B cell (primary cell): ENCODE measurements around the gene ZNF493. TPM values are rescaled to one million over a fixed set of nuclear protein-coding genes. Genes with fewer than 3 reads are reported as not detected.

Experiments used
- ATAC-seq: fragments of 200-7000 bp; cut with Tn5 transposase; one replicate; pipeline ENCODE4 v1.10.0; 2021; ENCODE audit warnings: low read depth, mild to moderate bottlenecking, moderate number of reproducible peaks, moderate library complexity
- CTCF ChIA-PET: fragments of 350-600 bp; sonication (Branson Sonifier 250); formaldehyde crosslinking; loops from one replicate; lab custom pipeline; 2021; ENCODE audit warnings: antibody characterized with exemption, inconsistent platforms; lab: Charles Lee
- POLR2A ChIA-PET: fragments of 350-600 bp; sonication (Branson Sonifier 250); formaldehyde crosslinking; loops from one replicate; lab custom pipeline; 2021; ENCODE audit warnings: antibody characterized with exemption; lab: Charles Lee
- DNase-seq: peaks from one replicate; pipeline ENCODE4 v3.0.0; 2013
- H2AFZ ChIP-seq: 2 replicates; pipeline ENCODE4 v1.6.1; 2012; ENCODE audit warnings: mild to moderate bottlenecking, low read depth, low read length; ENCODE audit not compliant: insufficient read depth, poor library complexity, severe bottlenecking
- H3K27ac ChIP-seq, 2 donors: 1 replicate in 1 of 2; 2 replicates in 1 of 2; pipeline ENCODE4 v1.5.1; 2012 to 2013; ENCODE audit warnings: low read length in 2 of 2, mild to moderate bottlenecking in 2 of 2, moderate library complexity in 1 of 2
- H3K27me3 ChIP-seq, 4 experiments: fragments of 200-600 bp in 1 of 4; sonication (generic) in 1 of 4; replicated peaks in 1 of 4; 1 replicate in 2 of 4; 2 replicates in 2 of 4; pipeline versions ENCODE4 v1.6.1 to v1.7.0; 2013 to 2016; ENCODE audit warnings: low read length in 3 of 4, mild to moderate bottlenecking in 2 of 4, mixed read lengths in 1 of 4, moderate library complexity in 1 of 4; ENCODE audit not compliant: insufficient read depth in 4 of 4, control insufficient read depth in 3 of 4; ENCODE audit errors: control extremely low read depth in 1 of 4
- H3K36me3 ChIP-seq, 2 experiments: replicated peaks in 1 of 2; 1 replicate in 1 of 2; 2 replicates in 1 of 2; pipeline versions ENCODE4 v1.6.1 to v1.7.1; 2013; ENCODE audit warnings: low read length in 1 of 2; ENCODE audit not compliant: insufficient read depth in 2 of 2, control insufficient read depth in 1 of 2; ENCODE audit errors: control extremely low read depth in 1 of 2, extremely low read depth in 1 of 2
- H3K4me1 ChIP-seq, 2 donors: fragments of 200-600 bp in 1 of 2; sonication (generic) in 1 of 2; 1 replicate in 1 of 2; 2 replicates in 1 of 2; pipeline versions ENCODE4 v1.5.1 to v1.6.1; 2013 to 2017; ENCODE audit warnings: low read length in 2 of 2; ENCODE audit not compliant: control insufficient read depth in 2 of 2, insufficient read depth in 2 of 2
- H3K4me2 ChIP-seq: replicated peaks from 2 replicates; pipeline ENCODE3; 2012; ENCODE audit warnings: mild to moderate bottlenecking, low read depth, low read length; ENCODE audit not compliant: poor library complexity, severe bottlenecking
- H3K4me3 ChIP-seq, 5 experiments: fragments of 200-600 bp in 1 of 5; sonication (generic) in 1 of 5; 1 replicate in 3 of 5; 2 replicates in 2 of 5; pipeline versions ENCODE4 v1.5.1 to v1.7.0; 2011 to 2016; ENCODE audit warnings: low read length in 4 of 5, mild to moderate bottlenecking in 4 of 5, low read depth in 2 of 5, control low read depth in 1 of 5, moderate library complexity in 1 of 5; ENCODE audit not compliant: insufficient read depth in 1 of 5; ENCODE audit errors: control extremely low read depth in 1 of 5, extremely low read depth in 1 of 5
- H3K79me2 ChIP-seq: fragments of 200-600 bp; sonication (generic); one replicate; pipeline ENCODE4 v1.6.0; 2016; ENCODE audit warnings: low read length; ENCODE audit not compliant: control insufficient read depth, insufficient read depth
- H3K9ac ChIP-seq: fragments of 200-600 bp; sonication (generic); 2 replicates; pipeline ENCODE4 v1.6.1; 2017; ENCODE audit warnings: mild to moderate bottlenecking, low read length, moderate library complexity
- H3K9me3 ChIP-seq, 3 donors: one replicate each; pipeline versions ENCODE4 v1.6.1 to v1.7.1; 2013; ENCODE audit warnings: low read length in 2 of 3; ENCODE audit not compliant: control insufficient read depth in 2 of 3, insufficient read depth in 1 of 3; ENCODE audit errors: control extremely low read depth in 1 of 3
- H4K20me1 ChIP-seq: 2 replicates; pipeline ENCODE4 v1.6.0; 2012; ENCODE audit warnings: mild to moderate bottlenecking, low read length; ENCODE audit not compliant: insufficient read depth, control insufficient read depth, poor library complexity, severe bottlenecking
- H3K27ac Mint-ChIP-seq: one replicate; pipeline ENCODE4 v1.8.0; 2021; ENCODE audit warnings: mixed read lengths
- H3K27me3 Mint-ChIP-seq: one replicate; pipeline ENCODE4 v1.8.0; 2021; ENCODE audit warnings: mixed read lengths
- H3K4me1 Mint-ChIP-seq: one replicate; pipeline ENCODE4 v1.8.0; 2021; ENCODE audit warnings: mixed read lengths
- H3K4me3 Mint-ChIP-seq: one replicate; pipeline ENCODE4 v1.8.0; 2021; ENCODE audit warnings: mixed read lengths
- H3K9me3 Mint-ChIP-seq: one replicate; pipeline ENCODE4 v1.8.0; 2022; ENCODE audit warnings: mixed read lengths; ENCODE audit not compliant: insufficient read depth
- CTCF ChIP-seq: fragments of 200-600 bp; IDR thresholded peaks from one replicate; pipeline ENCODE4 v1.8.0; 2022; ENCODE audit warnings: antibody characterized with exemption, mild to moderate bottlenecking
- EZH2 ChIP-seq: IDR thresholded peaks from 2 replicates; pipeline ENCODE4 v1.6.1; 2012; ENCODE audit warnings: borderline replicate concordance, low read depth, mild to moderate bottlenecking, moderate library complexity, low read length; ENCODE audit not compliant: insufficient read depth, poor library complexity, severe bottlenecking
- WGBS: methylation state at CpG from one replicate; pipeline ENCODE4 v1.1.5; 2013; ENCODE audit warnings: missing lambda C conversion rate; ENCODE audit not compliant: insufficient coverage; 5-methylcytosine and 5-hydroxymethylcytosine counted together
- intact Hi-C: fragments of 100-400 bp; cut with micrococcal nuclease; formaldehyde crosslinking; loops from one replicate; pipeline ENCODE4 v1.10.0; 2022
- polyA plus RNA-seq: library from polyadenylated mRNA; depleted of rRNA; stranded (reverse); fragments of >200 nt; gene quantifications from 2 replicates; pipeline ENCODE4 v1.2.3, GENCODE V29; 2012
- total RNA-seq, 2 donors: library from RNA; stranded (reverse); fragments of 120-200 nt in 1 of 2; gene quantifications; 1 replicate in 1 of 2; 2 replicates in 1 of 2; pipeline versions ENCODE4 v1.2.3 to v1.2.4, GENCODE V29; 2013 to 2022

The ZNF493 gene
- total and polyA plus RNA-seq, 2 donors (not counting 1 experiment from before 2014, with no cell fraction given), result 11.2 to 85.3 TPM

- H3K4me3 Mint-ChIP-seq, result no peak overlapping the region
Measured at GRCh38 chr19:21410166-21410565, 13.2 kb downstream of the ZNF493 start.

GRCh38 chr19:21422244-21422643 lies 25.3 kb downstream of the ZNF493 start:
- CTCF ChIA-PET, result no interaction called here
- no peak overlapping the region for H3K27ac Mint-ChIP-seq

More at GRCh38 chr19:21410166-21410565, 13.2 kb downstream of the ZNF493 start:
- Mint-ChIP-seq H3K27ac (no peak overlapping the region), H3K4me1 (no peaks in the 10 kb centered on the region), H3K27me3 (no peaks in the 10 kb centered on the region), H3K9me3 (peaks cover 8% of the 10 kb centered on the region)
- Histone ChIP-seq H2AFZ (no peak overlapping the region), H4K20me1 (no peaks in the 10 kb centered on the region), H3K9me3 (peaks cover 4 to 27% (median 7%) of the 10 kb centered on the region in 3 donors), H3K9ac (no peak overlapping the region), H3K4me3 (no peak overlapping the region), H3K4me2 (no peak overlapping the region), H3K36me3 (peaks cover 4 to 41% of the 10 kb centered on the region in 2 experiments), H3K27ac (no peak overlapping the region), H3K79me2 (no peaks in the 10 kb centered on the region), H3K4me1 (no peaks in the 10 kb centered on the region), H3K27me3 (no peaks in the 10 kb centered on the region)
- no peak for DNase-seq
- intact Hi-C loops, result no loop called here
- TF ChIP-seq CTCF (no peak), EZH2 (no peak)
- ATAC-seq, result no peak
- ChIA-PET CTCF (interaction anchor here (2.1 kb wide), 1 partner anchor 9 kb away, joined by 4 read pairs; no protein-coding TSS in a partner anchor), POLR2A (no interaction called here)
- no CpG with 5 or more reads among the region's 1 CpG for WGBS

More at GRCh38 chr19:21422244-21422643, 25.3 kb downstream of the ZNF493 start:
- Mint-ChIP-seq H3K9me3 (peaks cover 33% of the 10 kb centered on the region), H3K4me3 (no peak overlapping the region), H3K4me1 (no peaks in the 10 kb centered on the region), H3K27me3 (no peaks in the 10 kb centered on the region)
- Histone ChIP-seq H2AFZ (no peak overlapping the region), H3K4me3 (no peak overlapping the region), H3K9ac (no peak overlapping the region), H4K20me1 (no peaks in the 10 kb centered on the region), H3K36me3 (peaks cover 0 to 19% of the 10 kb centered on the region in 2 experiments), H3K79me2 (no peaks in the 10 kb centered on the region), H3K9me3 (peaks cover 20 to 70% (median 35%) of the 10 kb centered on the region in 3 donors), H3K27me3 (no peaks in the 10 kb centered on the region), H3K27ac (no peak overlapping the region), H3K4me1 (no peaks in the 10 kb centered on the region), H3K4me2 (no peak overlapping the region)
- no peak for TF ChIP-seq CTCF
- DNase-seq (no peak), ATAC-seq (no peak)
- intact Hi-C loops, result no loop called here
- POLR2A ChIA-PET, result no interaction called here
